Neural cell (in vitro differentiated cells): ENCODE data around the gene IFIH1. TPM values are rescaled to one million over a fixed set of nuclear protein-coding genes. Genes with fewer than 3 reads are reported as not detected.

ENCODE experiments used
- H2AFZ ChIP-seq: fragments of 200-600, 300-800 bp; sonication (generic), shearing (Covaris generic); 2 replicates; pipeline ENCODE4 v1.6.0; 2014; ENCODE audit warnings: low read depth, mild to moderate bottlenecking, antibody characterized with exemption, low read length, moderate library complexity
- H3F3A ChIP-seq: fragments of 200-600 bp; shearing (Covaris generic); 2 replicates; pipeline ENCODE4 v1.6.1; 2016; ENCODE audit warnings: mild to moderate bottlenecking, moderate library complexity, mixed read lengths, antibody characterized with exemption, low read length; ENCODE audit not compliant: insufficient read depth, poor library complexity, severe bottlenecking
- H3K27ac ChIP-seq: fragments of 200-600, 300-800 bp; sonication (generic), shearing (Covaris generic); 2 replicates; pipeline ENCODE4 v1.5.1; 2014; ENCODE audit warnings: mild to moderate bottlenecking, low read length, moderate library complexity
- H3K27me3 ChIP-seq: fragments of 300-800, 200-600 bp; sonication (generic), shearing (Covaris generic); 2 replicates; pipeline ENCODE4 v1.6.0; 2014; ENCODE audit warnings: mild to moderate bottlenecking, low read depth, low read length, moderate library complexity; ENCODE audit not compliant: insufficient read depth
- H3K36me3 ChIP-seq: fragments of 300-800, 200-600 bp; sonication (generic), shearing (Covaris generic); 2 replicates; pipeline ENCODE4 v1.5.1; 2014; ENCODE audit warnings: mild to moderate bottlenecking, antibody characterized with exemption, low read length, moderate library complexity; ENCODE audit not compliant: insufficient read depth
- H3K4me2 ChIP-seq: fragments of 300-800, 200-600 bp; sonication (generic), shearing (Covaris generic); 2 replicates; pipeline ENCODE4 v1.6.0; 2014; ENCODE audit warnings: mild to moderate bottlenecking, low read length
- H3K4me3 ChIP-seq: fragments of 300-800, 200-600 bp; sonication (generic), shearing (Covaris generic); 2 replicates; pipeline ENCODE4 v1.5.1; 2014; ENCODE audit warnings: mild to moderate bottlenecking, low read length, moderate library complexity
- H3K79me2 ChIP-seq: fragments of 200-600 bp; shearing (Covaris generic); replicated peaks from 2 replicates; pipeline ENCODE4 v1.6.0; 2014; ENCODE audit warnings: mild to moderate bottlenecking, low read length, moderate library complexity; ENCODE audit not compliant: insufficient read depth
- H3K9ac ChIP-seq: fragments of 300-800, 200-600 bp; sonication (generic), shearing (Covaris generic); 2 replicates; pipeline ENCODE4 v1.6.1; 2016; ENCODE audit warnings: mild to moderate bottlenecking, low read length, mixed read lengths
- H3K9me2 ChIP-seq: fragments of 200-600 bp; shearing (Covaris generic); 2 replicates; pipeline ENCODE4 v1.6.1; 2016; ENCODE audit warnings: mild to moderate bottlenecking, low read length, mixed read lengths; ENCODE audit not compliant: insufficient read depth
- H3K9me3 ChIP-seq: fragments of 200-600, 300-800 bp; sonication (generic), shearing (Covaris generic); 2 replicates; pipeline ENCODE4 v1.6.1; 2016; ENCODE audit warnings: mild to moderate bottlenecking, mixed run types, low read length, moderate library complexity, mixed read lengths
- H4K20me1 ChIP-seq: fragments of 200-600 bp; shearing (Covaris generic); 2 replicates; pipeline ENCODE4 v1.6.1; 2016; ENCODE audit warnings: mild to moderate bottlenecking, mixed run types; ENCODE audit not compliant: insufficient read depth
- CTCF ChIP-seq: fragments of 450-650 bp; IDR thresholded peaks from 2 replicates; pipeline ENCODE4 v1.5.1; 2014; ENCODE audit warnings: antibody characterized with exemption, mild to moderate bottlenecking, moderate library complexity; ENCODE audit not compliant: poor library complexity, severe bottlenecking
- EP300 ChIP-seq: fragments of 450-650 bp; conservative IDR thresholded peaks from 2 replicates; pipeline ENCODE4 v1.6.1; 2014; ENCODE audit warnings: antibody characterized with exemption, mild to moderate bottlenecking, moderate library complexity; ENCODE audit not compliant: poor library complexity, severe bottlenecking
- EZH2 ChIP-seq: fragments of 200-600, 300-800 bp; shearing (Covaris generic), sonication (generic); IDR thresholded peaks from 2 replicates; pipeline ENCODE4 v1.6.1; 2014; ENCODE audit warnings: antibody characterized with exemption, low read length, borderline replicate concordance, mild to moderate bottlenecking; ENCODE audit not compliant: insufficient read depth, poor library complexity, severe bottlenecking
- MXI1 ChIP-seq: fragments of 450-650 bp; conservative IDR thresholded peaks from 2 replicates; pipeline ENCODE4 v1.6.1; 2014; ENCODE audit warnings: antibody characterized with exemption, mild to moderate bottlenecking; ENCODE audit not compliant: poor library complexity, severe bottlenecking
- POLR2AphosphoS5 ChIP-seq: IDR thresholded peaks from 2 replicates; pipeline ENCODE4 v1.6.1; 2012
- RAD21 ChIP-seq: fragments of 450-650 bp; conservative IDR thresholded peaks from 2 replicates; pipeline ENCODE4 v1.6.1; 2014; ENCODE audit warnings: antibody characterized with exemption, mild to moderate bottlenecking, moderate library complexity
- REST ChIP-seq: IDR thresholded peaks from 2 replicates; pipeline ENCODE4 v1.6.1; 2012; ENCODE audit warnings: borderline replicate concordance
- SMC3 ChIP-seq: fragments of 450-650 bp; conservative IDR thresholded peaks from 2 replicates; pipeline ENCODE4 v1.6.1; 2014; ENCODE audit warnings: antibody characterized with exemption, mild to moderate bottlenecking, moderate library complexity; ENCODE audit not compliant: poor library complexity
- TAF1 ChIP-seq: IDR thresholded peaks from 2 replicates; pipeline ENCODE4 v1.6.1; 2012; ENCODE audit warnings: low read depth
- polyA plus RNA-seq: library from polyadenylated mRNA; depleted of rRNA; stranded (reverse); fragments of >200 nt; gene quantifications from 2 replicates; pipeline ENCODE4 v1.2.3, GENCODE V29; 2014

IFIH1 gene
- polyA plus RNA-seq, 1 donor from 2014 or later, result not detected

- H3K9me2 ChIP-seq, result no peaks in the 10 kb centered on the region
- H3F3A ChIP-seq, result no peaks in the 10 kb centered on the region
- H3K79me2 ChIP-seq, result no peaks in the 10 kb centered on the region
- no peaks in the 10 kb centered on the region for H4K20me1 ChIP-seq
- H3K9me3 ChIP-seq, result no peaks in the 10 kb centered on the region
- H3K4me3 ChIP-seq, result no peak overlapping the region
- no peak overlapping the region for H3K4me2 ChIP-seq
- H3K27ac ChIP-seq, result no peak overlapping the region
- no peak overlapping the region for H2AFZ ChIP-seq
- no peaks in the 10 kb centered on the region for H3K27me3 ChIP-seq
- H3K9ac ChIP-seq, result no peak overlapping the region
- H3K36me3 ChIP-seq, result no peaks in the 10 kb centered on the region
- no peak for TF ChIP-seq POLR2AphosphoS5
- TF ChIP-seq RAD21, result no peak
- TF ChIP-seq SMC3, result no peak
- no peak for TF ChIP-seq CTCF
- no peak for TF ChIP-seq EP300
- TF ChIP-seq TAF1, result no peak
- TF ChIP-seq EZH2, result no peak
These were observed 59.8 kb downstream of the IFIH1 start for GRCh38 chr2:162258686-162259085.

- Histone ChIP-seq H3F3A (no peaks in the 10 kb centered on the region), H3K79me2 (no peaks in the 10 kb centered on the region), H3K27me3 (no peaks in the 10 kb centered on the region), H3K9me3 (no peaks in the 10 kb centered on the region), H3K4me2 (no peak overlapping the region), H3K4me3 (no peak overlapping the region), H3K9ac (no peak overlapping the region), H3K9me2 (no peaks in the 10 kb centered on the region), H4K20me1 (no peaks in the 10 kb centered on the region), H3K36me3 (no peaks in the 10 kb centered on the region), H2AFZ (no peak overlapping the region), H3K27ac (no peak overlapping the region)
- TF ChIP-seq CTCF (no peak), TAF1 (no peak), RAD21 (no peak), MXI1 (no peak), EP300 (no peak), SMC3 (no peak), EZH2 (no peak), POLR2AphosphoS5 (no peak), REST (no peak)
These were observed 60.3 kb downstream of the IFIH1 start for GRCh38 chr2:162258169-162258568.
